Stimulated activated naive CD4-positive, alpha-beta T cell (primary cell): ENCODE results near the gene NUP93.
"Not testable (repeated sequence)": the region's sequence is repeated elsewhere in the genome, so short reads cannot be mapped to it uniquely, and the experiment has no call there.

Experiments
- DNase-seq, 6 experiments: peaks; one replicate each; lab custom pipeline; 2025; lab: John Stamatoyannopoulos, UW

Gene NUP93

GRCh38 chr16:56779906-56780305 is 50.0 kb downstream of the NUP93 start:
- no peak for DNase-seq

- no peak for DNase-seq
Measured at GRCh38 chr16:56780646-56781045, 50.7 kb downstream of the NUP93 start.

- no peak for DNase-seq
Measured at GRCh38 chr16:56781528-56781961, 51.6 kb downstream of the NUP93 start.

GRCh38 chr16:56783344-56783743 is 53.4 kb downstream of the NUP93 start:
- DNase-seq, result no peak

- DNase-seq, result no peak
Measured at GRCh38 chr16:56785317-56785716, 55.4 kb downstream of the NUP93 start.

- DNase-seq, result no peak
Measured at GRCh38 chr16:56787167-56787566, 57.2 kb downstream of the NUP93 start.

- DNase-seq, result no peak
Measured at GRCh38 chr16:56788435-56788834, 58.5 kb downstream of the NUP93 start.

GRCh38 chr16:56789360-56789759 is 59.4 kb downstream of the NUP93 start:
- peak in 2 of 6 experiments; percentile 1 to 4 for DNase-seq

GRCh38 chr16:56792967-56793366 is 63.0 kb downstream of the NUP93 start:
- no peak for DNase-seq

- peak in 2 of 6 experiments; percentile 3 to 11 for DNase-seq
Measured at GRCh38 chr16:56793492-56793891, 63.6 kb downstream of the NUP93 start.

GRCh38 chr16:56795011-56795410 is 65.1 kb downstream of the NUP93 start:
- DNase-seq, result no peak

GRCh38 chr16:56797038-56797437 is 67.1 kb downstream of the NUP93 start:
- not testable (repeated sequence) for DNase-seq

GRCh38 chr16:56797861-56798260 is 67.9 kb downstream of the NUP93 start:
- DNase-seq, result no peak

GRCh38 chr16:56798955-56799354 is 69.0 kb downstream of the NUP93 start:
- no peak for DNase-seq

- DNase-seq, result no peak
Measured at GRCh38 chr16:56800355-56800754, 70.4 kb downstream of the NUP93 start.

- no peak for DNase-seq
Measured at GRCh38 chr16:56801762-56802161, 71.8 kb downstream of the NUP93 start.

GRCh38 chr16:56807011-56807675 is 77.2 kb downstream of the NUP93 start:
- DNase-seq, result no peak

GRCh38 chr16:56807676-56808067 is 77.7 kb downstream of the NUP93 start:
- not testable (repeated sequence) for DNase-seq

GRCh38 chr16:56810954-56811353 is 81.0 kb downstream of the NUP93 start:
- no peak for DNase-seq

GRCh38 chr16:56811602-56812001 is 81.7 kb downstream of the NUP93 start:
- DNase-seq, result not testable (repeated sequence)

GRCh38 chr16:56812884-56813283 is 83.0 kb downstream of the NUP93 start:
- no peak for DNase-seq

- DNase-seq, result no peak
Measured at GRCh38 chr16:56814537-56815432, 84.9 kb downstream of the NUP93 start.

- no peak for DNase-seq
Measured at GRCh38 chr16:56815721-56816120, 85.8 kb downstream of the NUP93 start.
